Lung microvascular endothelial cell (primary cell): ENCODE measurements around the gene MRTFA. TPM values are rescaled to one million over a fixed set of nuclear protein-coding genes. Genes with fewer than 3 reads are reported as not detected.

Experiments used
- DNase-seq, 2 donors: peaks; one replicate each; pipeline versions ENCODE4 v3.0.0 to v3.0.0-alpha.2; 2010; ENCODE audit warnings: low read depth in 2 of 2
- total RNA-seq: library from RNA; depleted of rRNA; stranded (reverse); fragments of >200 nt; gene quantifications from 2 replicates; pipeline ENCODE4 v1.2.1, GENCODE V29; 2014

Gene MRTFA
- total RNA-seq, 1 donor from 2014 or later = 14.5 TPM

DNA sequence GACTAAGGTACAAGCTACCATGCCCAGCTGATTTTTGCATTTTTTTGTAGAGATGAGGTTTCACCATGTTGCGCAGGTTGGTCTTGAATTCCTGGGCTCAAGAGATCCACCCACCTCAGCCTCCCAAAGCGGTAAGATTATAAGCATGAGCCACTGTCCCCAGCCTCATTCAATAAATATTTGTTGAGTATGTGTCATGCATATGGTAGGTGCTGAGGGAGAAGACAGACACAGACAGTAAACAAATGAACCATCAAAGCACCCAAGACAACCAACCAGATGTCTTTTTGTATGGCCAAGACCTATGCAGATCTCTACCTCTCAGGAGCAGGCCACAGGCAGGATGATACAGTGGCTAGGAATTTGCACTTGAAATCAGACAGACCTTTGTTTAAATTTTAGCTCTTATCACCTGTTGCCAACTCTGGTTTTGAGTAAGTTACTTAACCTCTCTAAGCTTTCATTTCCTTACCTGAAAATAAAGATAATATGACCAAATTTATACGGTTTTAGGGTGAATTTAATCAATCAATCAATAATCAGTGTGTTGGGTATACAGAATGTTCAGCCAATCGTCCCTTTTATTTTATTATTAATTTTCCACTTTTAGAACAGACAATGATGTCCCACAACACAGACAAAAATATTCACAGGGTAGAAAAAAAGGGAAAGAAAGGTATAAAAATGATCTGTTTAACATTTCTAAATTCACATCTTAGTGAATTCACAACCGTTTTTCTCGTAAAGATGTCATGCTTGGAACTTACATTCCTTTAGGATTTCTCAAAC is 137.9 kb downstream of the MRTFA start:
- peak in 1 of 2 donors; percentile 55 for DNase-seq

DNA sequence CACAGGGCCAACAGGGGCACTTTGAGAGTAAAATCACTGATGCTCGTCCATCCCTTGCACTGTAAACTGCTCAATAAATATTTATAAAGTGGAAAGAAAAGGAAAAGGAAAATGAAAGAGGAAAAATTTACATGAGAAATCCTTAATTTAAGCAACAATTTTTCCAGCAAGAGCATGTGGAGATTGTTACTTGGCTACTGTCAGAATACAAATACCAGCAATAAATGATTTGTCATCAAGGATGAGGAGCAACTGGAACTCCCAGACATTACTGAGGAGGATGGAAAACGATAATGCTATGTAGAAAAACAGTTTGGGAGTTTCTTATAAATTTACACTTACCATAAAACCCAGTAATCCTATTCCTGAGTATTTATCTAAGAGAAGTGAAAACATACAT is 143.1 kb downstream of the MRTFA start:
- DNase-seq = no peak

DNA sequence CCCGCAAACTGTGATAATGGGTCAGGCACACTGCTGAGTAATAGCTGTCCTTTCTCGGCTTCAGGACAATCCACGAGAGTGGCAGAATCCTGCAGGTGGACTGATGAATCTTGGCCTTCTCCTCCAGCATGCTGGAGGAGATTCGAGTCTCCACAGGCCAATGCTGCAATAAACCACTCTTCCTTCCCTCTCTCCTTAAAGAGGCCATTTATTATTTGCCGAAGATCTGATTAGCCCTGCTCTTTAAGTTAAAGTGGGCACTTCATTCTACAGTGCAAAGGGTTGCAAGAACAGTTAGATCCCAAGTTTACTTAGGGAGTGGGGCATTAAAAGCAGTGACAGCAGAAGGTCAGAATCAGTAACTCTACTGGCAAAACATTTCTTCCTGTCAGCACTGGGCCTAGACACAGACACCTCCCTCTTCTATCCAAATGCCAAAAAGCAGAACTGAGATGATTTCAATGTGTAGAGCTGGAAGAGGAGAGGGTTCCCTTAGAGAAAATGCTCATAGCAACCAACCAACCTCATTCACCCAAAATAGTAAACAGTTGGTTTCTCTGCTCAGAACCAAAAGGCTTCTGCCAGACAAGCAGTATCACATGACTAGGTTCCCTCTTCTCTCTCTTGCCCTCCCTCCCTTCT is 144.4 kb downstream of the MRTFA start:
- DNase-seq = peak; percentile 27 to 38

DNA sequence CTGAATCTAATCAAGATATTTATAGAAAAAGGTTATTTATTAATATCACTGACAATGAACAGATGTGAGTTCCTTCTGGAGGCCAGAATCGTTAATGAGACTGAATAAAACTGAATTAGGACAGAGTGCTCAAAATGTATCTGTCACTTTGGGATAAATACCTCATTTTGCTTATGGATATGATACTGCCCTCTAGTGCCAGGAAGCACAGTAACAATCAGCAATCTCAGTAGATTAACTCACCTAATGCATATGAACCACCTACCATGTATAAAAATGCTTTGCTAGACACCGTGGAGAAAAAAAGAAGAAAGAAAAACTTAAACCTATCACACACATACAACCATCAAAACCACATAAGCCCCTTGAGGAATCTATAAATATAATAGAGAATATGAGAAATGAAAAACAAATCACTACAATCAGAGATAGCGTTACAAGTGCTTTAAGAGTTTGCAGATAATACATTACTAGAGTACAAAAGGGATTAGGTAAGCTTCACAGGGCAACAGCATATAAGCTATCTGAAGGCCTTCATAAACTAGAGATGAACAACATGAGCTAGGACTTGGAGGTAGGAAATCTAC is 148.8 kb downstream of the MRTFA start:
- peak; percentile 49 to 66 for DNase-seq

DNA sequence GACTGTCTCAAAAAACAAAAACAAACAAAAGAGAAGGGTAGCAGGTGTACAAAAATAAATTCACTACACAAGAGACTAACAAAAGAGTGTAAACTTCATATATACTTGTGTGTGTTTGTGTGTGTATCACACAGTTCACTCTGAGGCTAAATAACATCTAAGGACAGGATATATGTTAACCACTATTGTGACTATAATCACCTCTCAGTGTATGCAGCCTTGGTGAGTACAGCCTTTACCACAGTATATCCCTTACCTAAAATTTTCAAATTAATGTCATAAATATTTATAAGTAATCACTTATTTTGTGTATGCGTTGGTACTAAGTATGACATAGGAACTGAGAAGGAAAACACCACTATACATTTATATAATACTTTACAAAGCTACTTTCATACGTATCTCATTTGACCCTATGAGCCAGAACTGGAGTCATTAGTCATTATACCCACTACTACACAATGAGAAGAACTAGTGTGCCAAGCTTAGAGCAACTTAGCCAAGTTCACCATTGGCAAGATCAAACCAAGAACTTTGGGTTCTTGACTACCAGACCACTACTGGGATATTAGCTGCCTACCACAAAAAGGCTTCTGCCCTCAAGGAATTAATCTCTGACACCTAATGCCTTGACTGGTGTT is 149.4 kb downstream of the MRTFA start:
- no peak for DNase-seq

DNA sequence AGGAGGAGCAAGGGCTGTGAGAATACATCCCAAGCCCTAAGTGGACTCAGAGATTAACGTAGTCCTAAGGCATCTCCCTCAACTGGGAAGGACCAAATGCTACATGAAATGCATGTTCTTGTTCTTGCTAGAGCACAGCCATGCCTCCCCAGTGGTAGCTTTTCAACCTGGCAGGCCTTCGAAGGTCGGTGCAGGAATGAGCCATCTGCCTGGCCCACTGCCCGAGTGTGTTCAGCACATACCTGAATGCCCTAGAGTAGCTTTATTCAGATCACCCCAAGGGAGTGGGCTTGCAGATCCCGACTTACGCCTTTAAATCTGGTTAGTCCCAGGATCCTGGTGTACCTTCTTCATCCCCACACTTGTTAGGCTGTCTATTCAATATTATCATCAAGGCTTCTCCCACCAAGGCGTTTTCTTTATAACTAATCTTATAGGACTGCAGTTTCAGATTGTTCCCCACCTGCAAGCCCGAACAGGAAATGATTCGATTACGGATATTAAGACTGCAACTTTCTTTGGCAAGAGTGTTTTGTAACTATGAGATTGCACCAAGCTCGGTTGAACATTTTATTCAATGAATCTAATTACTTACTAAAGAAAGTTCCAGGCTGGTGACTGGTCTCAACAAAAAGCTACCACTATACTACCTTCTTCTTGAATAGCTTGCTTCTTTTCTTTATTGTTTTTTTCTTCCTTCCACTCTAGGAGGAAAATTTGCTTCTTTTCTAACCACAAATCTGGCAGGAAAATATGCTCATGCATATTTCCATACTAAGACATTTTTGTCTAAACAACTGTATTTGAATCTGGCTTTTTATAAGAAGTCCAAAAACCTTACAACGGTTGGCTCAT is 150.5 kb downstream of the MRTFA start:
- peak in 1 of 2 donors; percentile 37 for DNase-seq

DNA sequence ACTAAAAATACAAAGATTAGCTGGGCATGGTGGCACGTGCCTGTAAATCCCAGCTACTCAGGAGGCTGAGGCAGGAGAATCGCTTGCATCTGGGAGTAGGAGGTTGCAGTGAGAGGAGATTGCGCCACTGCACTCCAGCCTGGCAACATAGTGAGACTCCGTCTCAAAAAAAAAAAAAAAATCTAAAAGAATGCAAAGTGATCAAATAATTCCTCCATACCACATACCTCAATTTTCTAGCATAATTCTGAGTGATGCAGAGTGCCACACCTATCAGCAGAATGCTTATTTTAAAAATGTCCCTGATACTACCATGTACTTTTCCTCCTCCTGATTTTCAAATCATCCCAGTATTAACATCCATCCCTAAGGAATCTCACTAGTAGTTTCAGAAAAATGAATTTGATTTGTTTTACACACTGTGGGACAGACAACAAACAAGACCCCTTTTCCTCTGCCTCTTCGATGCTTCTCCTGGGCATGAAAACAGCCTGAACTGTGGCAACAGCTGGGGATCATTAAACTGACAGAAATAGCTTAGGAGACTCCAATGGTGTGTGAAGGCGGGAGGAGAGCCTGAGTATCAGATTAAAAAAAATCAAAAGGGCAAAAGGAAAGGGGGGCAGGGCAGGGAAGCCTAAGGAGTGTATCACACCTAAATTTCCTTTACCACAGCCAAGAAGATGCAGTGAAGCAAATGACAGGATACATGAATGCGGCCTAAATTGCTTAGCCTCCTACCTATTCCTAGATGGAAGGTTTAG is 151.4 kb downstream of the MRTFA start:
- DNase-seq = no peak

DNA sequence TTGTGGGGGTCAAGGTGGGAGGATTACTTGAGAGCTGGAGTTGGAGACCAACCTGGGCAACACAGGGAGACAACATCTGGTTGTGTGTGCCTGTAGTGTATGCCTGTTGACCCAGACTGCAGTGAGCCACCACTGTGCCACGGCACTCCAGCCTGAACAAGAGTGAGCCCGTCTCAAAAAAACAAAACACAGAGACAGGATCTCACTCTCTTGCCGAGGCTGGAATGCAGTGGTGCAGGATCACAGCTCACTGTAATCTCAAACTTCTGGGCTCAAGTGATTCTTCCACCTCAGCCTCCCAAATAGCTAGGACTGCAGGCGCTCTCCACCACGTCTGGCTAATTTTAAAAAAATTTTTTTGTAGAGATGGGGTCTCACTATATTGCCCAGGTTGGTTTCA is 153.6 kb downstream of the MRTFA start:
- no peak for DNase-seq

DNA sequence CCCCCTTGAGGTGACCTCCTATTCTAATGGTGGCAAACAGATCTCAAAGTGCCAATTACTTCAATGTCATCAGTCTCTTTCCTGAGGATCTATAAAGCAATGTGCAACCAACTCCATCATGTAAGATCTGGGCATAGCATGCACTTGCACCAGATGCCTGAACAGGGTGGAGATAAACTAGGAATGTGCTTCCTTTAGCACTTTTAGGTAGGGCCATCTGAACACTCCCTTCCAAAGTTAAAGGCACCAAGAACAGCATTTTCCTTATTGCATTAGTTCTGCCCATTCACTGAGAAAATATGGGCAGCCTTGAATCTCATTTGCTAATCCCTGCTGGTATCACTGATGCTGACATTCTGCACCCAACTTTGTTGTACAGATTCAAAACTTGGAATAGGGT is 154.1 kb downstream of the MRTFA start:
- DNase-seq = no peak

DNA sequence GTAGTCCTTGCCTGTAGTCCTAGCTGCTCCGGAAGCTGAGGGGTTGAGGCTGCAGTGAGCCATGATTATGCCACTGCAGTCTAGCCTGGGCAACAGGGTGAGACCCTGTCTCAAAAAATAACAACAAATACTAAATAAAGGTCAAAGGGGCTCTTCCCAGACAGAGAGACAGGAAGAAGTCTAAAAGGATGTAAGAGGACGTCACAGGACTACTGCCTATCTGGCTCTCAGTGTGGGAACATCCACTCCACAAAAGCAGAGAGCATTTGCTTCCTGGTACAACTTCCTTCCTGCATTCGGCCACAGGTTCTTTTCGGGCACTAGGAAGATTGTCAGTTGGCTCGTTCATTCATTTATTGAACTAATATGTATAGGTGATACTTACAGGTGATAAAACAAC is 155.5 kb downstream of the MRTFA start:
- peak; percentile 85 to 96 for DNase-seq

DNA sequence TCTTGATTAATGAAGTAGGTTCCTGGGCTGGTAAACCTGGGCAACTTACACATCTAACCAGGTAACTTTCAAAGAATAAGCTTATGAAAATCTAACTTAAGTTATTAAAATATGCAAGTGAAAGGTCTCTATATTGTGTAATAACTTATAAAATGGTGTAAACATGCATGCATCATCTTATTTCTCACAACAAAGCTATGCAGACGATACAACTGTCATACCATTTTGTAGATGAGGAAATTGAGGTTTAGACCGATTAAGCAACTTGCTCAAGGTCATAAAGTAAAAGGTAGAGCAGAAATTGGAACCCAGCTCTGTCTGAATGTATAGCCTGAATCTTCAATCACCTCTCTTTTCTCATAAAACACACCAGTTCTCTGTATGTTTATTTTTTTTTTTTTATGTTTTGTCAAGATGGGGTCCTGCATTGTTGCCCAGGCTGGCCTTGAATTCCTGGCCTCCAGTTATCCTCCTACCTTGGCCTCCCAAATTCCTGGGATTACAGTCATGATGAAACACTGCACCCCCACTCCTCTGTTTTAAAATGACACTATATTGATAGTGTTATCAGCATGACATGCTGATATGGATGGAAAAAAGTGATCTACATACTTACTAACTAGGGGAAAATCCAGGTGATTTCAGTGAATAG is 156.5 kb downstream of the MRTFA start:
- no peak for DNase-seq

DNA sequence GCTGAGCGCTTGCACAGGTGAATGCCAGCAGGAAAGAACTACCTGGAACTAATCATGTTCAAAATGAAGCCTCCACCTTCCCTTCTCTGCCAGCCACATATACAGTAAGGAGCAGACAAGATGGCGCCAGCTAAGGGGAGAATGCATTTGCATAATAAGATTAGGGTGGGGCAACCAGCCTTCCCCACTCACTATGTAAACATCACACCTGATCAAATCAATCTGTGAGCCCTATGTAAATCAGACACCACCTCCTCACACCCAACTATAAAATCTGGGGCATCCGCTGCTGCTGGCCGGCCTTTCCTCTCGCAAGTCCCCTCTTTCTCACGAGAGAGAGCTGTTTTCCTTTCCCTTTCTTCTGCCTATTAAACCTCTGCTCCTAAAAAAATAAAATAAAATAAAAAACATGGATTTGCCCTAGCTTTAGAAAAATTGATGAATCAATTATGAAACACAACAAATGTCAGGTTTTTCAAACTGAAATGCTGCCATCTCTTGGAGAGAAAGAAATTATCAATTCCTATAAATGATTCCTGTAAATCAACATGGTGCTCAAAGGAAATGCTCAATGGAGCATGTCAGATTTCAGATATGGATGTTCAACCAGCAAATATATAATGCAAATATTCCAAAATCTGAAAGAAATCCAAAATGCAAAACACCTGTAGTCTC is 157.3 kb downstream of the MRTFA start:
- peak in 1 of 2 donors; percentile 11 for DNase-seq

DNA sequence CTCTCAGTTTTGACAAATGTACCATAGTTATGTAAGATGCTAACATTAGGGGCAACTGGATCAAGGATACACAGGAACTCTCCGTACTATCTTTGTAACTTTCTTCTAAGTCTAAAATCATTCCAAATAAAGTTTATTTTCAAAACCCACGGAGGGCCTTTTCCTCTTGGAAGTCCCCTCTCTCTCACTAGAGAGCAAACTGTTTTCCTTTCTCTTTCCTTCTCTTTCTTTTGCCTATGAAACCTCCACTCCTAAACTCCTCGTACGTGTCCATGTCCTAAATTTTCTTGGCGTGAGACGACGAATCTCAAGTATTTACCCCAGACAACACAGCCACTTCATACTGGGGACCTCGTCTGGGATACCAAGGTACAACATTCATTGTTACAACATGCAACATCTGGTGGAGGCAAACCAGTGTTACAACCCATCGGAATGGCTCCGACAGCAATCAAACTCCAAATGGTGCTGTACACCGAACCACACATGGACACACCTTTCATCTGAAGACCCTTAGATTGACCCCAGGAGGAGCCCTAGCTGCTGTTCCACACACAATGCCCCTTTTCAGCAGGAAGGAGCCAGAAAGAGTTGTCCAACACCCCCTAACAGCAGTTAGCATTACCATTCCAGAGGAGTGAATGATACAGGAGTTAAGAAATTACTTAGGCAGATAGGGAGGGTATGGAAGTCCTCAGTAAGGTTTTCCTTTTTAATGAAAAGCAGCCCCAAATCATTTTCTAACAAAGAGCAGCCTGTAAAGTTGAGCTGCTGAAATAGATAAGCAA is 158.0 kb downstream of the MRTFA start:
- DNase-seq = no peak

DNA sequence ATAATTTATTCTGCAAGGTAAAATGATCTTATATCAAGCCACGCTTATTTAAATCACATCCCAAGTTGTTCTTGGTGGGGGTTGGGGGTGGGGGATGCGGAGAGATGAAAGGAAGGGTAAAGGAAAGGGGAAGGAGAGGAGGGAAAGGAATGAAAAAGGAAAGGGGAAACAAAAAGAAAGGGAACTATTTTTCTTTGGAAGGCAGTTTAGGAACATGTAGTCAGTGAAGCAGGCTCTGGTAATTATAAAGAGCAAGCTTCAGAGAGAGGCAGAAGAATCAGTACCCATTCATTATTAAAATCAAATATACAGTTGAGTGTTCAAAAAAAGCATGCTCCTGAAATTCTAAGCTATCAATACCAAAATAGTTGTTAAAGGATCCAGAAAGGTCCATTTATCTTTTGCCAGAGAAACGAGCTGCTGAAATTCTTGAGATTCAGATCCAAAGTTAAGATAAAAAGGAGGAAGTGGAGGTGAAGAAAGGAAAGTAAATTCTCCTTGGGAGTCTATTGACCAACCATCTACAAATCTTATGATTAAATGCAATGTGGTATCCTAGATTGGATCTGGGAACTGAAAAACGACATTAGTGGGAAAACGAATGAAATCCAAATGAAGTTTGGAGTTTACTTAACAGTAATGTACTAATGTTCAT is 158.7 kb downstream of the MRTFA start:
- DNase-seq = no peak

DNA sequence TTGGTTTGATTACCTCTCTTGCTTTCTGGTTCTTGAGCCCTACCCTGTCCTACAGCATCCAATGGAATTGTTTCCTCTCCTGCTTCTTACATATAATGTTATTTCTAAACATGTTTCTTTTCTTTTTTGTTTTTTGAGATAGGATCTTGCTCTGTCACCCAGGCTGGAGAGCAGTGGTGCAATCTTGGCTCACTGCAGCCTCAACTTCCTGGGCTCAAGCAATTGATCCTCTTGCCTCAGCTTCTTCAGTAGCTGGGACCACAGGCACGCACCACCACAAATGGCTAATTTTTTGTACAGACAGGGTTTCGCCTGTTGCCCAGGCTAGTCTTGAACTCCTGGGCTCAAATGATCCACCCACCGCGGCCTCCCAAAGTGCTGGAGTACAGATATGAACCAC is 160.2 kb downstream of the MRTFA start:
- no peak for DNase-seq

DNA sequence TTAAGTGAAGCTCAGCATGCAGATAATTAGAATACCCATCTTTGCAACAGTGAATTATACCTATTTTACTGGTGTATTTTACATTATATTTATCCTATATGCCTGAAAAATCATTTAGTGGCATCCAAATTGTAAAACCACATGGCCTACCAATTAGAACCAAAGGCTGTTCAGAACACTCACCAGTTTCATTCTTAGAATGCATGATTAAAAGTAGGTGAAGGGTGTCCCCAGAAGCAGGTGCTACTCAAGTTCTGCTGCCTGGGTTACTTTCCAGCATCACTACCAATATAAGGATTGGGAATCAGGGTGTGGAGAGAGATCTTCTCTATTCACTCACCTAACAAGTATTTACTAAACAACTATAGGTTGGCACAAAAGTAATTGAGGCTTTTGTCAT is 162.8 kb downstream of the MRTFA start:
- DNase-seq = no peak

DNA sequence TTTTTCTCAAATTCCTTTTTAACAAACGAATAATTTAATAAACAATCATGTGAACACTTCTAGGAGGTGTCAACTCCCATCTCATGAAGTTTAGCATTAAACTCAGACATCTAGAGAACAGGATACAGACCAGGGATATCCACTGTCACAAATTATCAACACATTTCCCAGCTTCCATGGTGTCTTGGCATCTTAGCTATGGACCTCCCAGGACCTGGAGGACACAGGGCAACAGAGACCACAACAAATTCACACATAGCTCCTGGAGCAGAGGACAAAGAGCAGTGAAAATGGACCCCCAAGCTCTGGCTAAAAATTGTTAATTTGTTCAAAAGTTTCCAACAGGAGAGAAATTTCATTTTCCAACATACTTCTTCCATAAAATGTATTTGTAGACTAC is 163.9 kb downstream of the MRTFA start:
- no peak for DNase-seq

DNA sequence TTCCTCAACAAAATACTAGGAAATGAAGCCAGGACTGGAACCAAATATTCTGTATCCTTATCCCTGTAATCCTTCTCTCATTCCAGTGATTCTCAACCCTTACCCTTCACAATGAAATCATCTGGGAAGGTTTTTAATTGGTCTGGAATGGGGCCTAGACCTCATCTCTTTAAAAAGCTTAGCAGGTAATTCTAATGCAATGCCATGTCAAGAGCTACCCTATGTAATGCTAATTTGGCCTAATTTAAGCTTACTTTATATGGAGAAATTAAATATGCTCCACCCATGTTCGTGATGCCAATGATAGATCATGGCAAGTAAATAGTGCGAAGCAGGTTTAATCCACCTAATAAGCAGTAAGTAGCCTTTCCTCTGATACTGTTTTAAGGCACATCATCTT is 164.5 kb downstream of the MRTFA start:
- DNase-seq = no peak
